ENCODE measurements around the gene BCAT1. TPM values are rescaled to one million over a fixed set of nuclear protein-coding genes. Genes with fewer than 3 reads are reported as not detected.
A peak's percentile ranks its signal among the peaks of the same experiment; 100 is the strongest.

BCAT1 gene
- total and polyA plus RNA-seq, 12 donors = 0.95 to 17.0 (median 2.7) TPM

DNA sequence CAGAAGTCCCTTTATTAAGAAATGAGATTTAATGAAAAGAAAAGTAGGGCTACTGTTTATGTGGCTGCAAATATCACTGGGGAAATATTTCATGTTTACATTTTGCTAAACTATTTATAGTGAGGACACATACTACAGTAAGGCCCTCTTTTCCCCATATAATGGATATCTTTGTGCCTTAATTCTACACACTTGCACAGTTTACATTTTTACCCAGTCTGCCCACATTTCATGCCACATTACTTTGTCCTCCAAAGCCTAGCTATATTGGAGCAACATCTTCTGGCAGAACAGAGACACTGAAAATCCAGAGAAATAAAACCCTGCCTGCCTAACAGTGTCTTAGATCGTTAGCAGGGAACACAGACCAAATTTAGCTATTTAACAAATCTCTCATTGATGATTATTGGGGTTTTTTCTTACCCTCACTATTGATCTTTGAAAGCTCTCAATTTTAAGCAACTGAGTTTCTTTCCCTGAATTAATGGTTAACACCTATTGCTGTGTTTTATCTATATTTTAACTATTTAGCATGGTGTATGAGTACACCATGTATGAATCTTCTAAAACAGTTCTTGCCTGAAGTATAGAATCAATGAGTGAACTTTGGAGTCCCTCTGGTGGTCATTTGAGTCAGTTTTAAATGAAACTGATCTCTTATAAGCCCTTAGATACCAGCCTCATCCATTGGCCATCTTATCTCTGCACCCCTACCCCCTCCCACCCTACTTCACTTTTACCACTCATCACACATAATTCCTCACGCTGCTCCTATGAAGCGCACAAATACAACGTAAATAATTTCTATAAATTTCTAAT, 170.2 kb downstream of the BCAT1 start:
- H3K27ac ChIP-seq = no peak overlapping the region
- H3K27me3 ChIP-seq = peaks cover 0 to 2% (median 0%) of the 10 kb centered on the region in 7 donors
- intact Hi-C loops (cut with DNase I) = loop anchor here in 1 of 10 donors (5.0 kb wide), 1 partner anchor 1571 kb away; no protein-coding TSS in a partner anchor
- TF ChIP-seq, protein P1, sequence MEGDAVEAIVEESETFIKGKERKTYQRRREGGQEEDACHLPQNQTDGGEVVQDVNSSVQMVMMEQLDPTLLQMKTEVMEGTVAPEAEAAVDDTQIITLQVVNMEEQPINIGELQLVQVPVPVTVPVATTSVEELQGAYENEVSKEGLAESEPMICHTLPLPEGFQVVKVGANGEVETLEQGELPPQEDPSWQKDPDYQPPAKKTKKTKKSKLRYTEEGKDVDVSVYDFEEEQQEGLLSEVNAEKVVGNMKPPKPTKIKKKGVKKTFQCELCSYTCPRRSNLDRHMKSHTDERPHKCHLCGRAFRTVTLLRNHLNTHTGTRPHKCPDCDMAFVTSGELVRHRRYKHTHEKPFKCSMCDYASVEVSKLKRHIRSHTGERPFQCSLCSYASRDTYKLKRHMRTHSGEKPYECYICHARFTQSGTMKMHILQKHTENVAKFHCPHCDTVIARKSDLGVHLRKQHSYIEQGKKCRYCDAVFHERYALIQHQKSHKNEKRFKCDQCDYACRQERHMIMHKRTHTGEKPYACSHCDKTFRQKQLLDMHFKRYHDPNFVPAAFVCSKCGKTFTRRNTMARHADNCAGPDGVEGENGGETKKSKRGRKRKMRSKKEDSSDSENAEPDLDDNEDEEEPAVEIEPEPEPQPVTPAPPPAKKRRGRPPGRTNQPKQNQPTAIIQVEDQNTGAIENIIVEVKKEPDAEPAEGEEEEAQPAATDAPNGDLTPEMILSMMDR (IDR thresholded peaks at IDR 0.05) = peak in 6 of 9 donors; percentile 14 to 51 (median 36)
- ATAC-seq (peak in 1 of 8 donors; percentile 49), DNase-seq (no peak)
- WGBS, 2 donors = 47 to 57% methylated on average over 4 of the region's 4 CpGs
- no peaks in the 10 kb centered on the region for H3K36me3 ChIP-seq
- H3K9me3 ChIP-seq = no peaks in the 10 kb centered on the region
- peaks cover 0 to 6% (median 0%) of the 10 kb centered on the region in 9 donors for H3K4me1 ChIP-seq
- H3K4me3 ChIP-seq = no peak overlapping the region

GRCh38 chr12:24777359-24777758, 171.5 kb downstream of the BCAT1 start:
- peaks cover 0 to 6% (median 0%) of the 10 kb centered on the region in 9 donors for H3K4me1 ChIP-seq
- no peaks in the 10 kb centered on the region for H3K36me3 ChIP-seq
- H3K4me3 ChIP-seq = no peak overlapping the region
- WGBS, 2 donors = 84 to 92% methylated on average over 8 of the region's 8 CpGs
- intact Hi-C loops (cut with DNase I) = loop anchor here in 1 of 10 donors (5.0 kb wide), 1 partner anchor 1570 kb away; no protein-coding TSS in a partner anchor
- no peaks in the 10 kb centered on the region for H3K27me3 ChIP-seq
- H3K9me3 ChIP-seq = no peaks in the 10 kb centered on the region
- ATAC-seq (no peak), DNase-seq (no peak)
- no peak overlapping the region for H3K27ac ChIP-seq
- TF ChIP-seq, protein P1 (IDR thresholded peaks at IDR 0.05) = no peak

- TF ChIP-seq, protein P1 (IDR thresholded peaks at IDR 0.05) = no peak
- peaks cover 0 to 6% (median 0%) of the 10 kb centered on the region in 9 donors for H3K4me1 ChIP-seq
- no peak overlapping the region for H3K4me3 ChIP-seq
- ATAC-seq = no peak
- no peak overlapping the region for H3K27ac ChIP-seq
- intact Hi-C loops (cut with DNase I) = loop anchor here in 1 of 10 donors (5.0 kb wide), 1 partner anchor 1570 kb away; no protein-coding TSS in a partner anchor
- no peak for DNase-seq
- H3K36me3 ChIP-seq = no peaks in the 10 kb centered on the region
- no peaks in the 10 kb centered on the region for H3K9me3 ChIP-seq
- WGBS, 2 donors = 47 to 52% methylated on average over 2 of the region's 2 CpGs
- H3K27me3 ChIP-seq = no peaks in the 10 kb centered on the region
These were observed 172.0 kb downstream of the BCAT1 start for GRCh38 chr12:24776861-24777260.

- 95% methylated on average over 5 of the region's 5 CpGs for WGBS, 2 donors
- no peak overlapping the region for H3K4me3 ChIP-seq
- ATAC-seq (no peak), DNase-seq (no peak)
- TF ChIP-seq, protein P1 (IDR thresholded peaks at IDR 0.05) = no peak
- no peaks in the 10 kb centered on the region for H3K36me3 ChIP-seq
- no peaks in the 10 kb centered on the region for H3K27me3 ChIP-seq
- H3K9me3 ChIP-seq = no peaks in the 10 kb centered on the region
- H3K4me1 ChIP-seq = peaks cover 0 to 6% (median 0%) of the 10 kb centered on the region in 9 donors
- H3K27ac ChIP-seq = no peak overlapping the region
- intact Hi-C loops (cut with DNase I) = loop anchor here in 1 of 10 donors (5.0 kb wide), 1 partner anchor 1568 kb away; no protein-coding TSS in a partner anchor
These were observed 173.8 kb downstream of the BCAT1 start for GRCh38 chr12:24775073-24775472.

Data from heart right ventricle (tissue), 16 donors.